ENCODE measurements around the gene EDN2.

EDN2 gene

GRCh38 chr1:41461790-41462679, 22.4 kb downstream of the EDN2 start:
- no peak for DNase-seq

GRCh38 chr1:41456847-41457540, 27.5 kb downstream of the EDN2 start:
- DNase-seq: no peak

- DNase-seq: no peak
Observed at GRCh38 chr1:41455479-41456332, 28.8 kb downstream of the EDN2 start.

- DNase-seq: no peak
Observed at GRCh38 chr1:41454406-41454805, 30.1 kb downstream of the EDN2 start.

GRCh38 chr1:41452704-41453290, 31.7 kb downstream of the EDN2 start:
- no peak for DNase-seq

GRCh38 chr1:41450747-41451285, 33.7 kb downstream of the EDN2 start:
- no peak for DNase-seq

GRCh38 chr1:41449326-41449921, 35.1 kb downstream of the EDN2 start:
- no peak for DNase-seq

GRCh38 chr1:41448821-41449220, 35.7 kb downstream of the EDN2 start:
- no peak for DNase-seq

GRCh38 chr1:41447995-41448770, 36.3 kb downstream of the EDN2 start:
- no peak for DNase-seq

GRCh38 chr1:41446851-41447610, 37.5 kb downstream of the EDN2 start:
- DNase-seq: no peak

- no peak for DNase-seq
Observed at GRCh38 chr1:41444785-41445184, 39.7 kb downstream of the EDN2 start.

- DNase-seq: no peak
Observed at GRCh38 chr1:41444246-41444645, 40.2 kb downstream of the EDN2 start.

- DNase-seq: no peak
Observed at GRCh38 chr1:41442697-41443251, 41.7 kb downstream of the EDN2 start.

- DNase-seq: no peak
Observed at GRCh38 chr1:41440321-41441085, 44.0 kb downstream of the EDN2 start.

- no peak for DNase-seq
Observed at GRCh38 chr1:41439234-41439633, 45.2 kb downstream of the EDN2 start.

- DNase-seq: no peak
Observed at GRCh38 chr1:41438711-41439110, 45.8 kb downstream of the EDN2 start.

- DNase-seq: no peak
Observed at GRCh38 chr1:41437011-41437355, 47.5 kb downstream of the EDN2 start.

- no peak for DNase-seq
Observed at GRCh38 chr1:41436281-41437010, 48.0 kb downstream of the EDN2 start.
